Stimulated activated CD8-positive, alpha-beta memory T cell treated with anti-CD3 and anti-CD28 coated beads, Interleukin-4, amount 100 ng/mL, for 48 hours (primary cell): Measurements from ENCODE around the gene ARHGAP10.
A peak's percentile ranks its signal among the peaks of the same experiment; 100 is the strongest.

Source experiments
- DNase-seq: peaks from one replicate; pipeline ENCODE4 v3.0.0-alpha.2; 2020

The ARHGAP10 gene

GRCh38 chr4:147731580-147732517 lies at the start of gene ARHGAP10:
Gene ARHGAP10, plus strand, starts transcription at chr4:147732088. Its CDS starts 214 bp downstream, at chr4:147732302.
- peak; percentile 78 for DNase-seq

- no peak for DNase-seq
Observed at GRCh38 chr4:147682755-147683154, 49.1 kb upstream of the ARHGAP10 start.

GRCh38 chr4:147683188-147683591 lies 48.7 kb upstream of the ARHGAP10 start:
- DNase-seq: peak; percentile 36

DNA sequence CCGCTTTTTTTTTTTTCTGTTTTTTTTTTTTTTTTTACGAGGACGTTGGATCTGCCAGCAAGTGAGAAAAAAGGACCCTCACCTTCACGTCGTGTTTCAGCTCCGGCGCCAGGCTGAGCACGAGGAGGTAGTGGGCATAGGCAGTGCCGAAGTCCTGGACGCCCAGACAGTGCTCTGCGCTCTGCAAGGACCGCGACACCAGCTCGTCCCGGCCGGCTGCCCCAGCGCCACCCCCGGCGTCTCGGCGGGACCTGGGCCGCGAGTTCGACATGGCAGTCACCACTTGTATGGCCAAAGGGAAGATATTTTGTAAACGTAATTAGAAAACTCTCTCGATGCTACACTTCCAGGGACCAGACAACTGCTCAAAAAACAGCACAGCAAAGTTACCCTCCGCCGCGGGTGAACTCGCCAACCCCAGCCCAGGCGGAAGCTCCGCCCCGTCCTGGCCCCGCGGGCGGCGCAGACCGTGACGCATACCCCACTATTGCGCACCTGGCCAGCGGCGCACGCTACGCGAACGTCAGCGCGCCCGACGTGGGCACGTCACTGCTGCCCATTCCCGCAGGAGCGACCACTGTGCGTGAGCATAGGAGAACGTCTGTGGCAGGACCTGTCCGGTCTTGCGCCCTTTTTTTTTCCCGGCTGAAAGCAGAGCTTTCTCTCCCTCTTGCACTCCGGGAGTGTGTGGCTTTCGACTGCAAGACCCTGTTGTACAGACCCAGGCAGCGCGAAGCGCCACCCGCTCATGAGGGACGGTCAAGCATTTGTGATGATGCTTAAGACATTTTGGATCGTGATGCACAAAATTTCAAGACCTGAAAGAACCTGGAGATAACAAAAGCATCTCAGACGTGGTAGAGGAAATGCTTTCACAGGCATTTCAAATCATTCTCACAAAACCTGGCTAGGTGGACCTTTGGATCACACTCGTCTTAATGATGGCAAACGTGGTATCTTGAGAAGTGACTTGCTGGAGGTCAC lies 47.9 kb upstream of the ARHGAP10 start, which contains the start of gene PRMT9:
PRMT9 (minus strand) TSS at position 447 of the 984 bp plus-strand sequence; CDS start at position 271, 176 bp downstream.
- peak; percentile 92 for DNase-seq

DNA sequence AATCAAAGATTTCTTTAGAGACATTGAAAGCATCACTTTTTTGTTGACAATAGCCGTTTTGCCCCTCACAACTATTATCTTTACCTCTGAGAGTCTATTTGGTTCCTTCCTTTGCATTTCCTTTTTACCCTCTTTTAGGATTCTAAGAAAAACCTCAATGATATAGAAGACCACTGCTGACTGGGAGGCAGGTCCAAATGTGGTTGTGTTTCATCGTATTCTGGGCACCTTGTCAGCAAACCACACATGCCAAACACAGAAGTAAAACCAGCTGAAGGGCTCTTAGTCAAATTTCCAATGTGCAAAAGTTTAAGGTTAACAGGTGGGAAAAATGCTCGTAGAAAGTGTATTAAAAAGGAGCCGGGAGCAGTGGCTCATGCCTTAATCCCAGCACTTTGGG lies 42.8 kb upstream of the ARHGAP10 start:
- DNase-seq: peak; percentile 27

GRCh38 chr4:147691820-147692219 lies 40.1 kb upstream of the ARHGAP10 start:
- DNase-seq: no peak

- DNase-seq: no peak
Observed at GRCh38 chr4:147693218-147693617, 38.7 kb upstream of the ARHGAP10 start.

DNA sequence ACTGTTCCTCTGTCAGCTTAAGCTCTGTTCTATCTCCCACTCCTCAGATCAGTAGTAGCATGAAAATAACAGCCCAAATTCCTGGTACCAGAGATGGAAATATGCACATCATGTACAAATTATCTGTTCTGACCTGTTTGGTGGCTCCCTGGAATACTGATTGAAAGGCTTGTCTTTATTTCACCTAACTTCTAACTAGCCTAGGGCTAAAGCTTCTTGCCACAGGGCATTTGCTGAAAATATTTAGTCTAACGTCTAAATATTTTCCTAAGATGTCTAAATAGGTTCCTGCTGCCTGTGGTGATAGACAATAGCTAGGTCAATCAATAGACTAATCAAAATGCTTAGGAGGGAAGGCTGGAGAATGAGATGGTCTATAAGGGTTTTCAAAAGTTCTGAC lies 35.0 kb upstream of the ARHGAP10 start:
- no peak for DNase-seq

GRCh38 chr4:147704846-147705245 lies 27.0 kb upstream of the ARHGAP10 start:
- no peak for DNase-seq

- peak; percentile 59 for DNase-seq
Observed at GRCh38 chr4:147707892-147708672, 23.8 kb upstream of the ARHGAP10 start.

DNA sequence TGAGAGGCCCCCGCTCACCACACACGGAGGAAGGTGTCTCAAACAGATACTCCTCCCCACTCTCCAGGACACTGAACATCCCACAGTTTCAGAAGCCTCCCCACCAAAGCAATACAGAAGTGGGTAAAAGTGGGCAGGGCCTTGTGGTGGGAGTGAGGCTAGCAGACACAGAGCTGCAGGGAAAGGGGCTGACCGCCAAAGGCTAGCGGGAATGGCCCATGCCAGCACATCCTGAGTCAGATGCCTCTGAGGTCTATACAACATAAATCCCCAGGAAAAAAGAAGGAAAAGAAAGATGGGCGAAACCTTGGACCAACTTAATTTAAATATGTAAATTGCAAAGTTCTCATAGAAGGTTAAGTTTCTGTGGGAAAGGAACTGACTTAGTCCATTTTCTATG lies 21.9 kb upstream of the ARHGAP10 start:
- DNase-seq: no peak

DNA sequence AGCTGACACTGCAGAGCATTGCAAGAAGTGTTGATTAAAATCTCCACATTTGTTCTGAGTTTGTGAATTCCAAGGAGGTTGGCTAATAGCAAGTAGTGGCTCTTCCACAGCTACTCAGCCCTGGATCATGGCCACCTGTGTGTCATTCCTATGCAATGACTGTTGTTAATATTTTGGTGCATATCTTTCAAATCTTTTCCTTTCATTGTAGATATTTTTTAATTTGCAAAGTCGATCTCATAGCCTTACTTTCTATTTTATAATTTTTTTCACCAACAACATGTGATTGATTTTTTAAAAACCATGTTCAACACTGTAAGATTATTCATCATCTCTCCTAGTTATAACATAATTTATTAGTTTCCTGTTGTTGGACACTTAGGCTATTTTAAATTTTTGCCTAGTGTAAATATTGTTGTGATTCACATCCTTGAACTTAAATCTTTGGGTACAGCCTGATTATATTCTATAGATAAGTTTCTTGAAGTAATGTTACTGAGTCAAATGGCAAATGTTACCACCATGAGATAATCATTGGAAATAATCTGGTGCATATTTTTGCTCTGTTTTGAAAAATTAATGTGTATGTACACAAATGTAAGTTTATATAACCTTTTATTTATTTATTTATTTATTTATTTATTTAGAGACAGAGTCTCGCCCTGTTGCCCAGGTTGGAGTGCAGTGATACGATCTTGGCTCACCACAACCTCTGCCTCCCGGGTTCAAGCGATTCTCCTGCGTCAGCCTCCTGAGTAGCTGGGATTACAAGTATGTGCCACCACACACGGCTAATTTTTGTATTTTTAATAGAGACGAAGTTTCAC lies 17.1 kb upstream of the ARHGAP10 start:
- no peak for DNase-seq

- DNase-seq: no peak
Observed at GRCh38 chr4:147717878-147718277, 14.0 kb upstream of the ARHGAP10 start.

DNA sequence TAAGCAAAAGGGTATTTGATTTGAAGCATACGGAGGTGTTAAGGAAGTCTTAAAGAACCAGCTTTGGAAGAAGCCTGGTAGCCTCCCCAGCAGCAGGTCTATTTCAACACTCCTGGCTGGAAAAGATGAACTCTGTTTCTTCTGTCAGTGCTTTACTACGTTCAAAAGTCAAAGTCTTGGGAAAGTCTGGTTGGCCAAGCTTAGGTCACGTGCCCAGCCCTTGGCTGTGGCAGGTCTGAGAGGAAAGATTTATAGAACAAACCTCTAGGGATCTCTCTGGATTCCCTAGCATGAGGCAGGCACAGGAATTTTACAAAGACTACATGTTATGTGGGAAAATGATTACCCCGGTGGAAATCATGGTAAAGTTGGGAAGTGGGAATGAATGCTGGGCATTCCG lies 8.6 kb upstream of the ARHGAP10 start:
- DNase-seq: no peak

DNA sequence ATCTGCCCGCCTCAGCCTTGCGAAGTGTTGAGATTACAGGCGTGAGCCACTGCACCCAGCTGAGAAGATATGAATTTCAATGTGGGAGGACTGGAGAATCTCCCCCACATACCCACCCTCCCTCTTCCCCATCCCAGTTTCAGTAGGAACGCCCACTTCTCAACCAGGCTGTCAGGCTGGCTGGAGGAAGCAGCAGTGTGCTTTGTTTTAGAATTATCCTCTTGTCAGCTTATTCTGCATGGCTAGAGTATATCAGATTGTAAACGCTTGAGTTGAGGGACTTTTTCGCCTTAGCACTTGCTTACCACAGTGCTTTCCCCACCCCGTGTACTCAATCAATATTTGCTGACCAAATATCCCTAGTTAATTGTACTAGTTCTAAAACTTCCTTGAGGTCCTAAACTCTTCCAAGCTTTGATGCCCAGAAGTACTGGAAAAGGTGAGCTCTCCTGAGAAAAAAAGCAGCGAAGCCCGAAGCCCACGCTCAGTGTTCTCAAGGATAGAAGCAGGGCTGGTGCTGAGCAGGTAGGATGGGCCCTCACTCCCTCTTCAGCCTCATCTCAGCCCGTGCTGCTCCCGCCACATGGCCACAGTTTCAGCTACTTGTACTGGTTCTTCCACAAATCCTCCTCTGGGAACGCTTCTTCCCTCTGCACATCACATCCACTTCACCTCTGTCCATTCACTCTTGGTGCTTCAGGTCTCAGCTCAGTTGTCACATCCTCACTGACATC lies 7.3 kb upstream of the ARHGAP10 start:
- no peak for DNase-seq

DNA sequence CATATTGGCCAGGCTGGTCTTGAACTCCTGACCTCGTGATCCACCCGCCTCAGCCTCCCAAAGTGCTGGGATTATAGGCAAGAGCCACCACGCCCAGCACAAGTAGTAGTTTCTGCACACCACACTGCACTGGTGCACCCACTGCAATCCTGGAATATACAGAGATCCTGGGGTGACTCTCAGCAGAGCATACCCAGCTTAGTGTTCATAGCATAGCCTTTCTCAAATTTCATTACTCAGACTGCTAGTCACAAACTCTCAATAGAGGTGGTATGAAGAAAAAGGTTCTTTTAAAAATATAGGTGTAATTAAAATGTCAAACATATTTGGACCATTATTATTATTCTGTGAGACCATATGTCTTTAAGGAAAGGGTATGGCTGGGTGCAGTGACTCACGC lies 6.2 kb upstream of the ARHGAP10 start:
- no peak for DNase-seq

DNA sequence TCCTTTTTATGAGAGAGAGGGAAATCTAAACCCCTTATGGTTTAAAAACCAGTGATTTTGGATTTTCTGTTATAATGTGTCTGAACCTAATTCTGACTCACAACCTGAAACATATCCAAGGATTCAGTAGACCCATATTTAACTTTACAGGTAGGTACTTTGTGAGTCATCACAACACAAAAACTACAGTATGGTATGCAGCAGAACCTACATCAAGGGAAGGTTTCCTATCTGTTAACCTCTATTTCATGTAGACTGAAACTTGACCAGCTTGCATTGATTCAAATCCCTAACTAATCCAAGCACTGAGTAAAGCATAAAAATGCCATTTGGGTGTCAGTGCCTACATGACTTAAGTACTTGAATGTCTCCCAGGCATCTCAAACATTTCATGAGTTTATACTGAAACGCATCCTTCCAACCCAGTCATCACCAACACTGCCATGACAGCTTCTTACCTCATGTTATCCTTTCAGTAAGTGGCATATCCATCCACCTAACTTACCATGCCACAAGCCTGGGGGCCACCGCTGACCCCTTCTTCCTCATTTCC lies 4.3 kb upstream of the ARHGAP10 start:
- DNase-seq: no peak

DNA sequence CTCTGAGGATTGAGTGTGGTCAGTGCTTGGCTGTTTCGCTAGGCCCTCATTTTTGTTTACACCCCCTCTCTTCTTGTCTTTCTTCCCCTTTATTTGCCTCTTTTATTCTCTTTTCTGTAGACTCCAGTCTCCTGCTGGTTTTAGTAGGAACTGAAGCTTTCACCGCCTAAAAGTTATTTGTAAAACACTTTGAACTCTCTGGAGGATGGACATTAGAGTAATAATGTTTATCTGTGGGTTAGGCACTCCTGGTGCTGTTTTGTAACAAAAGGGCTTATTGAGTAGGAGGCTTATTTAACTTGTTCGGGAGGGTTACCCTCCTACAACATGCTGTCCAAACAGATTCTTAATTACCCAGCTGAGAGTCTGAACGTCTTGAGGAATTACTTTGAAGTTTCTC lies 1.6 kb upstream of the ARHGAP10 start:
- no peak for DNase-seq

- DNase-seq: peak; percentile 35
Observed at GRCh38 chr4:147732518-147733235, 789 bp downstream of the ARHGAP10 start.
